ENCODE measurements around the gene USP11. TPM values are rescaled to one million over a fixed set of nuclear protein-coding genes. Genes with fewer than 3 reads are reported as not detected.

USP11 gene
- 57.6 and 71.1 TPM in 2 replicates for polyA plus RNA-seq

GRCh38 chrX:47232803-47233332 is at the start of gene USP11:
TSS of gene USP11 (plus strand) at chrX:47233009. CDS start at chrX:47233044, 35 bp downstream.

GRCh38 chrX:47193475-47194193 is 39.2 kb upstream of the USP11 start, which contains the start of gene UBA1:
TSS of gene UBA1 (plus strand) at chrX:47193829. CDS start at chrX:47198803, 4,974 bp downstream.

DNA sequence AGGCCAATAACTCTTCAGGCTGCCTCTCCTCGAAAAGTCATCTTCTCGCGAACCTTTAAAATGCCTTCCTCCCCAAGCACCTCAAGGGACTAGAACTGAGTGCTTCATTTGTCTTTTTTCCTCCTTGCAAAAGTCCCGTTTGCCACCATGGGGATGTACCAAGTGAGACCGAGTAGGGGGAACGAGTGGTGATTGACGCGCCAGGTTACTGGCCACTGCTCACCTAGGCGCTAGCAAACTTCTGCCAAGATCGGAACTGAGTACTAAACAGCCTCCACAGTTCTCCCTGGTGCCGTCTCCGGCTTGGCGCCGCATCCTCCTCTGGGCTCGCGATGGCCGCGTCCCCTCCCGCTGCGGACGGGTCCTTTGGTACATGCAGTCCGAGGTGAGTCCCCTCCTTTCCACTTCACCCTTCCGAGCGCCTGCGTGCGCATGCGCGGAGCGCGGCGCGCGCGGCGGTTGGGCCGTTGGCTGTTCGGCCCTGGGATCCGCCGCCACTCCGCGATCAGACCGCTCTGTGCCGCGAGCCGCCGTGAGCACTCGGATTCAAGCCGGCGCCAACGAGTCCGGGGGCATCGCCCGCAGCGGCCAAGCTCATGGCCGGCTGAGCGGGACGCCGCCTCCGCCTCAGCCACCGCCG is 14.4 kb upstream of the USP11 start, which contains the start of gene CDK16:
Gene CDK16, plus strand, starts transcription at position 402 of the 640 bp plus-strand sequence. CDS start 4,877 bp downstream, outside the sequence.

Other genes starting within 250 kb of the USP11 start
- 9.6 and 21.0 TPM in 2 replicates for gene RGN, start 154.6 kb upstream of the USP11 start, polyA plus RNA-seq
- gene NDUFB11, start 88.3 kb upstream of the USP11 start, polyA plus RNA-seq, result 115 and 168 TPM in 2 replicates
- 3.1 and 3.5 TPM in 2 replicates for gene RBM10, start 87.8 kb upstream of the USP11 start, polyA plus RNA-seq
- 66.3 and 88.7 TPM in 2 replicates for gene UBA1, start 39.2 kb upstream of the USP11 start, polyA plus RNA-seq
- gene CDK16, start 14.3 kb upstream of the USP11 start, polyA plus RNA-seq, result 20.9 and 51.1 TPM in 2 replicates
- 0.17 TPM in 1 of 2 replicates, not detected in the other for gene ZNF157, start 137.6 kb downstream of the USP11 start, polyA plus RNA-seq